GOT3 (cell line): ENCODE measurements around the gene TMBIM6.

Source experiments
- DNase-seq: peaks from one replicate; lab custom pipeline; 2025; ENCODE audit warnings: mixed read lengths; lab: John Stamatoyannopoulos, UW

The TMBIM6 gene

GRCh38 chr12:49796606-49797448 is 55.5 kb downstream of the TMBIM6 start:
- DNase-seq, result no peak

GRCh38 chr12:49797449-49797776 is 56.1 kb downstream of the TMBIM6 start:
- DNase-seq, result no peak

- DNase-seq, result no peak
These were observed 56.9 kb downstream of the TMBIM6 start for GRCh38 chr12:49798248-49798647.

GRCh38 chr12:49798934-49799333 is 57.6 kb downstream of the TMBIM6 start:
- no peak for DNase-seq

GRCh38 chr12:49800421-49801140 is 59.2 kb downstream of the TMBIM6 start:
- DNase-seq, result no peak

GRCh38 chr12:49801141-49802063 is 60.0 kb downstream of the TMBIM6 start:
- no peak for DNase-seq

- DNase-seq, result no peak
These were observed 62.5 kb downstream of the TMBIM6 start for GRCh38 chr12:49803693-49804450.

GRCh38 chr12:49804821-49805220 is 63.5 kb downstream of the TMBIM6 start:
- DNase-seq, result no peak

GRCh38 chr12:49805409-49805808 is 64.1 kb downstream of the TMBIM6 start:
- DNase-seq, result no peak

GRCh38 chr12:49806321-49806813 is 65.0 kb downstream of the TMBIM6 start:
- DNase-seq, result no peak

- no peak for DNase-seq
These were observed 65.5 kb downstream of the TMBIM6 start for GRCh38 chr12:49806877-49807276.

GRCh38 chr12:49807991-49808580 is 66.7 kb downstream of the TMBIM6 start:
- no peak for DNase-seq

- DNase-seq, result no peak
These were observed 67.5 kb downstream of the TMBIM6 start for GRCh38 chr12:49808686-49809380.

GRCh38 chr12:49809381-49809905 is 68.1 kb downstream of the TMBIM6 start:
- DNase-seq, result no peak

- DNase-seq, result no peak
These were observed 68.6 kb downstream of the TMBIM6 start for GRCh38 chr12:49809906-49810389.

- no peak for DNase-seq
These were observed 69.8 kb downstream of the TMBIM6 start for GRCh38 chr12:49811136-49811535.

- DNase-seq, result no peak
These were observed 70.6 kb downstream of the TMBIM6 start for GRCh38 chr12:49811961-49812401.

GRCh38 chr12:49813131-49813530 is 71.8 kb downstream of the TMBIM6 start:
- DNase-seq, result no peak
